CD14-positive monocyte (primary cell): ENCODE results near the gene LIPA. TPM values are rescaled to one million over a fixed set of nuclear protein-coding genes. Genes with fewer than 3 reads are reported as not detected.
"Not testable (repeated sequence)": the region's sequence is repeated elsewhere in the genome, so short reads cannot be mapped to it uniquely, and the experiment has no call there.

Source experiments
- DNase-seq, 3 donors: peaks; one replicate each; pipeline ENCODE4 v3.0.0-alpha.2; 2011 to 2022
- H2AFZ ChIP-seq: 2 replicates; pipeline ENCODE4 v1.6.0; 2012; ENCODE audit warnings: mild to moderate bottlenecking, low read depth, low read length, inconsistent platforms; ENCODE audit not compliant: insufficient read depth, poor library complexity, severe bottlenecking
- H3K27ac ChIP-seq, 2 donors: 1 replicate in 1 of 2; 2 replicates in 1 of 2; pipeline ENCODE4 v1.5.1; 2012 to 2013; ENCODE audit warnings: low read length in 2 of 2, control low read depth in 1 of 2, inconsistent platforms in 1 of 2, low read depth in 1 of 2, mild to moderate bottlenecking in 1 of 2
- H3K27me3 ChIP-seq, 2 donors: one replicate each; pipeline versions ENCODE4 v1.6.0 to v1.6.1; 2011 to 2013; ENCODE audit warnings: low read length in 2 of 2; ENCODE audit not compliant: control insufficient read depth in 2 of 2, insufficient read depth in 2 of 2
- H3K36me3 ChIP-seq, 2 donors: replicated peaks in 1 of 2; 1 replicate in 1 of 2; 2 replicates in 1 of 2; pipeline versions ENCODE4 v1.5.1 to v1.6.1; 2012 to 2013; ENCODE audit warnings: low read length in 2 of 2, control low read depth in 1 of 2, inconsistent platforms in 1 of 2, mild to moderate bottlenecking in 1 of 2; ENCODE audit not compliant: insufficient read depth in 2 of 2, control insufficient read depth in 1 of 2
- H3K4me1 ChIP-seq, 2 donors: 1 replicate in 1 of 2; 2 replicates in 1 of 2; pipeline versions ENCODE4 v1.5.1 to v1.6.1; 2012 to 2013; ENCODE audit warnings: low read length in 2 of 2, control low read depth in 1 of 2, inconsistent platforms in 1 of 2, mild to moderate bottlenecking in 1 of 2, moderate library complexity in 1 of 2; ENCODE audit not compliant: insufficient read depth in 2 of 2, control insufficient read depth in 1 of 2
- H3K4me2 ChIP-seq: replicated peaks from 2 replicates; pipeline ENCODE3; 2012; ENCODE audit warnings: low read length, moderate library complexity, mild to moderate bottlenecking; ENCODE audit not compliant: poor library complexity, severe bottlenecking; ENCODE audit errors: extremely low read depth
- H3K4me3 ChIP-seq, 3 experiments: fragments of 200-600 bp in 1 of 3; sonication (generic) in 1 of 3; replicated peaks in 1 of 3; 1 replicate in 2 of 3; 2 replicates in 1 of 3; pipeline ENCODE4 v1.5.1; 2011 to 2013; ENCODE audit warnings: low read length in 3 of 3, mild to moderate bottlenecking in 3 of 3, control low read depth in 2 of 3, low read depth in 2 of 3, inconsistent platforms in 1 of 3, moderate library complexity in 1 of 3
- H3K79me2 ChIP-seq: 2 replicates; pipeline ENCODE4 v1.6.0; 2012; ENCODE audit warnings: mild to moderate bottlenecking, control low read depth, inconsistent platforms, low read length, moderate library complexity; ENCODE audit not compliant: insufficient read depth
- H3K9ac ChIP-seq: 2 replicates; pipeline ENCODE4 v1.6.0; 2017; ENCODE audit warnings: low read length, mild to moderate bottlenecking; ENCODE audit not compliant: insufficient read depth, poor library complexity, severe bottlenecking
- H3K9me3 ChIP-seq, 2 donors: replicated peaks in 1 of 2; 1 replicate in 1 of 2; 2 replicates in 1 of 2; pipeline versions ENCODE4 v1.5.1 to v1.6.1; 2012 to 2013; ENCODE audit warnings: low read length in 2 of 2, control low read depth in 1 of 2; ENCODE audit not compliant: control insufficient read depth in 1 of 2, insufficient read depth in 1 of 2
- H4K20me1 ChIP-seq: 2 replicates; pipeline ENCODE4 v1.6.0; 2012; ENCODE audit warnings: mild to moderate bottlenecking, low read length, control low read depth, moderate library complexity; ENCODE audit not compliant: insufficient read depth
- H3K27ac Mint-ChIP-seq, 7 donors: one replicate each; pipeline ENCODE4 v1.8.0; 2020; ENCODE audit warnings: mild to moderate bottlenecking in 7 of 7, mixed read lengths in 7 of 7, moderate library complexity in 6 of 7, inconsistent platforms in 2 of 7
- H3K27me3 Mint-ChIP-seq, 3 donors: one replicate each; pipeline ENCODE4 v1.8.0; 2021 to 2022; ENCODE audit warnings: low read depth in 3 of 3, mild to moderate bottlenecking in 3 of 3, mixed read lengths in 3 of 3, moderate library complexity in 3 of 3, inconsistent platforms in 1 of 3
- H3K36me3 Mint-ChIP-seq, 2 donors: one replicate each; pipeline ENCODE4 v1.8.0; 2020; ENCODE audit warnings: mixed read lengths in 2 of 2, inconsistent platforms in 1 of 2, mild to moderate bottlenecking in 1 of 2
- H3K4me1 Mint-ChIP-seq: one replicate; pipeline ENCODE4 v1.8.0; 2020; ENCODE audit warnings: mild to moderate bottlenecking, mixed read lengths
- H3K4me3 Mint-ChIP-seq, 2 donors: one replicate each; pipeline ENCODE4 v1.8.0; 2020; ENCODE audit warnings: mild to moderate bottlenecking in 2 of 2, mixed read lengths in 2 of 2, moderate library complexity in 1 of 2
- H3K9me3 Mint-ChIP-seq, 7 donors: one replicate each; pipeline ENCODE4 v1.8.0; 2020 to 2022; ENCODE audit warnings: mixed read lengths in 7 of 7, mild to moderate bottlenecking in 6 of 7, moderate library complexity in 6 of 7, inconsistent platforms in 2 of 7
- CTCF ChIP-seq: fragments of 200-600 bp; IDR thresholded peaks from one replicate; pipeline ENCODE4 v1.8.0; 2022; ENCODE audit warnings: antibody characterized with exemption, mild to moderate bottlenecking
- WGBS: methylation state at CpG from one replicate; pipeline ENCODE4 v1.1.5; 2013; ENCODE audit warnings: missing lambda C conversion rate; ENCODE audit not compliant: insufficient coverage; 5-methylcytosine and 5-hydroxymethylcytosine counted together
- intact Hi-C, 2 donors: fragments of 100-400 bp; cut with micrococcal nuclease; formaldehyde crosslinking; loops; one replicate each; pipeline versions ENCODE4 v1.15.0 to v1.15.1; 2023
- polyA plus RNA-seq, 3 donors: library from polyadenylated mRNA; depleted of rRNA in 1 of 3; unstranded in 2 of 3; stranded (reverse) in 1 of 3; fragments of 300-500 nt in 2 of 3; fragments of >200 nt in 1 of 3; fragmentation: Illumina TruSeq in 2 of 3; gene quantifications; 1 replicate in 2 of 3; 2 replicates in 1 of 3; pipeline ENCODE4 v1.2.3, GENCODE V29; 2012 to 2021

The LIPA gene
- polyA plus RNA-seq, 3 donors: 37.4 to 353 (median 289) TPM

DNA sequence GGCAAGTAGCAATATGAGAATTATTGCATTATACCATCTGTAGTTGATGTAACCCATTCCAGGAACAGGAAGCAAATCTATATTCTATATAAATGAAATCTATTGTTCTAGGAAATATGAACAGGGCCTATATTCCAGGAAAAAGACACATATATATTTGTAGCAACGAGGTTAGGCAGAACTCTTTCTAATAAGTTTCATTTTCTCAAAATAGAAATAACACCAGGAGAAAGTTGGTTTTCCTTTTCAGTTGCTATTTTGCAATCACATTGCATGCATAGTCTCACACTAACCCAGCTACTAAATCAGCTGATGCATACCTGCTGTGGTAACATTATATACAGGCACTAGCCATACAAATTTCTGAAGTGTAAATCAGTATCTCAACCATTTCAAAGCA, 44.0 kb upstream of the LIPA start:
- Histone ChIP-seq H3K4me3 (peak overlapping the region in 2 of 3 experiments; percentile 10 to 56), H3K36me3 (no peaks in the 10 kb centered on the region), H3K27me3 (no peaks in the 10 kb centered on the region), H3K27ac (peak overlapping the region; percentile 89 to 90), H4K20me1 (no peaks in the 10 kb centered on the region), H3K9me3 (no peaks in the 10 kb centered on the region), H2AFZ (no peak overlapping the region), H3K4me1 (peaks cover 45 to 48% of the 10 kb centered on the region in 2 donors), H3K4me2 (peak overlapping the region; percentile 59), H3K9ac (peak overlapping the region; percentile 48), H3K79me2 (no peaks in the 10 kb centered on the region)
- peaks cover 0 to 3% (median 1%) of the 10 kb centered on the region in 7 donors for H3K9me3 Mint-ChIP-seq
- peaks cover 42% of the 10 kb centered on the region for H3K4me1 Mint-ChIP-seq
- H3K36me3 Mint-ChIP-seq: no peaks in the 10 kb centered on the region
- WGBS: no CpG with 5 or more reads among the region's 1 CpG
- TF ChIP-seq CTCF: no peak
- DNase-seq: peak; percentile 47 to 76 (median 67)
- H3K4me3 Mint-ChIP-seq: peak overlapping the region; percentile 51 to 69
- peak overlapping the region; percentile 86 to 97 (median 95) for H3K27ac Mint-ChIP-seq
- intact Hi-C loops: no loop called here
- H3K27me3 Mint-ChIP-seq: peaks cover 0 to 3% (median 0%) of the 10 kb centered on the region in 3 donors

DNA sequence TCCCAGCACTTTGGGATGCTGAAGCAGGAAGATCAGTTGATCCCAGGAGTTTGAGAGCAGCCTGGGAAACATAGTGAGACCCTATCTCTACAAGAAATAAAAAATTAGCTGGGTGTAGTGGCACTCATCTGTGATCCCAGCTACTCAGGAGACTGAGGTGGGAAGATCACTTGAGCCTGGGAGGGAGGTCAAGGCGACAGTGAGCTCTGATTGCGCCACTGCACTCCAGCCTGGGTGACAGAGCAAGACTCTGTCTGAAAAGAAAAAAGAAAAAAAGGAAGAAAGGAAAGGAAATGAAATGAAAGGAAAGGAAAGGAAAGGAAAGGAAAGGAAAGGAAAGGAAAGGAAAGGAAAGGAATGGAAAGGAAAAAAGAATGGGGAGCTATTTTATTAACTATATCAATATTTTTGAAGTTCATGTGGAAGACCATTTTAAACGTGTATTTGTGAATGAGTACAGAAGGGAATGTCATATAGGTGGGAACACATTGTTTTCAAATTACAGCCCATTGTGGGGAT, 43.2 kb upstream of the LIPA start:
- Mint-ChIP-seq H3K36me3 (no peaks in the 10 kb centered on the region), H3K4me3 (peak overlapping the region in 1 of 2 donors; percentile 71), H3K9me3 (peaks cover 0 to 3% (median 1%) of the 10 kb centered on the region in 7 donors), H3K4me1 (peaks cover 40% of the 10 kb centered on the region), H3K27ac (peak overlapping the region; percentile 77 to 97 (median 90)), H3K27me3 (peaks cover 0 to 3% (median 0%) of the 10 kb centered on the region in 3 donors)
- TF ChIP-seq CTCF: no peak
- Histone ChIP-seq H3K27ac (peak overlapping the region; percentile 17 to 90), H3K4me2 (peak overlapping the region; percentile 59), H3K9ac (no peak overlapping the region), H3K9me3 (no peaks in the 10 kb centered on the region), H4K20me1 (no peaks in the 10 kb centered on the region), H3K4me1 (peaks cover 43 to 47% of the 10 kb centered on the region in 2 donors), H3K27me3 (no peaks in the 10 kb centered on the region), H3K79me2 (no peaks in the 10 kb centered on the region), H3K36me3 (no peaks in the 10 kb centered on the region), H2AFZ (no peak overlapping the region), H3K4me3 (no peak overlapping the region)
- intact Hi-C loops: no loop called here
- DNase-seq: peak in 2 of 3 donors; percentile 29 to 34
- WGBS: 0% methylated on average over 1 of the region's 3 CpGs

GRCh38 chr10:89285303-89285702, 33.7 kb upstream of the LIPA start:
- H3K9me3 Mint-ChIP-seq, H3K27ac Mint-ChIP-seq, H3K4me2 ChIP-seq: not testable (repeated sequence)

More at GRCh38 chr10:89285303-89285702, 33.7 kb upstream of the LIPA start:
- H3K9ac ChIP-seq, H3K4me1 ChIP-seq, DNase-seq, H3K4me3 Mint-ChIP-seq, H3K4me3 ChIP-seq, H3K36me3 Mint-ChIP-seq, H3K27me3 ChIP-seq, H3K9me3 ChIP-seq, H3K36me3 ChIP-seq, H3K27ac ChIP-seq, intact Hi-C loops, H2AFZ ChIP-seq, H4K20me1 ChIP-seq, H3K27me3 Mint-ChIP-seq, H3K4me1 Mint-ChIP-seq, H3K79me2 ChIP-seq: not testable (repeated sequence)
- WGBS: 80% methylated on average over 2 of the region's 4 CpGs
